Astrocyte of the spinal cord (primary cell): ENCODE measurements around the gene DGKB.

Experiments used
- DNase-seq: peaks from one replicate; pipeline ENCODE4 v3.0.0; 2011; ENCODE audit warnings: low read depth, low spot score
- H3K4me3 ChIP-seq: 2 replicates; pipeline ENCODE4 v1.5.1; 2011; ENCODE audit warnings: low read depth, mild to moderate bottlenecking, low read length, moderate library complexity
- CTCF ChIP-seq: IDR thresholded peaks from 2 replicates; pipeline ENCODE4 v1.5.1; 2012; ENCODE audit warnings: low read depth, mild to moderate bottlenecking, low read length, inconsistent platforms
- in situ Hi-C: cut with HindIII; loops from 2 replicates; pipeline ENCODE4 v1.10.0; 2017; ENCODE audit warnings: low sequenced_read_pairs

DGKB gene

DNA sequence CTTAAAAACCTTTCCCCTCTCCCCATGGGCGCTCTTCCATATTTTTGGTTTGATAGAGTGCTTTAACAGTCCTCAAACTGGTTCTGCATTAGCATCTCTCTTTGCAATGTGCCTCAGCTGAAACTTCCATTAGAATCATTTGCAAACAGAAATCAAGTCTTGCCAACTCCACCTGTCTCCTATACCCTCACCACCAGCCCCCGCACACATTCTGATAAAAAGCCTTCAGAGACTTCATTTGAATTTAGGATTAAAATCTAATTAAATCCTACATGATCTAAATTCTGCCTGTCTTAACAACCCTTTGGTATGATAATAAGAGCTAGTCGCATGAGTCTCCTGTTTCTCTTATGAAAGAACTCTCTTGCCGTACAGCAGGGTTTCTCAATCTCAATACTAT, 528.2 kb downstream of the DGKB start:
- in situ Hi-C loops = no loop called here
- DNase-seq = no peak
- no peak overlapping the region for H3K4me3 ChIP-seq
- no peak for TF ChIP-seq CTCF

DNA sequence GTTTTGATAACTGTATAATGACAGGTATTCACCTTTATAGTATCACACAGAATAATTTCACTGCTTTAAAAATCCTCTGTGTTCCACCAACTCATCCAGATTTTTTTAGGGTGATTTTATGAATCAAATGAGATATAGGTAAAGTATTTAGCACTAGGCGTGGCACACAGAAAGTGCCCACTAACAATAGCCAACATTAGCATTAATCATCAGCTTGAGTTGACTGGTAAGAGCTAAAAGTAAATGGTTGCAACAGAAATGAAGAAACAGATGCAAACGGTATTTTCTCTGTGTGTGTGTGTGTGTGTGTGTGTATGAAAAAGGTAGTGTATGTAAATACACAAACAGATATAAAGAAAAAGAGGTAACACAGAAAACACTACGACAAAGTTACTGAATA, 534.3 kb downstream of the DGKB start:
- TF ChIP-seq CTCF = no peak
- in situ Hi-C loops = no loop called here
- DNase-seq = no peak
- no peak overlapping the region for H3K4me3 ChIP-seq

- H3K4me3 ChIP-seq = no peak overlapping the region
- DNase-seq = no peak
- TF ChIP-seq CTCF = no peak
- in situ Hi-C loops = no loop called here
Measured at GRCh38 chr7:14351167-14351566, 551.4 kb downstream of the DGKB start.

GRCh38 chr7:14341200-14341775, 561.3 kb downstream of the DGKB start:
- no peak for TF ChIP-seq CTCF
- no peak overlapping the region for H3K4me3 ChIP-seq
- in situ Hi-C loops = no loop called here

GRCh38 chr7:14340393-14341074, 562.0 kb downstream of the DGKB start:
- no peak for TF ChIP-seq CTCF
- DNase-seq = no peak
- in situ Hi-C loops = no loop called here
- H3K4me3 ChIP-seq = no peak overlapping the region

More at GRCh38 chr7:14341200-14341775, 561.3 kb downstream of the DGKB start:
- DNase-seq = no peak

DNA sequence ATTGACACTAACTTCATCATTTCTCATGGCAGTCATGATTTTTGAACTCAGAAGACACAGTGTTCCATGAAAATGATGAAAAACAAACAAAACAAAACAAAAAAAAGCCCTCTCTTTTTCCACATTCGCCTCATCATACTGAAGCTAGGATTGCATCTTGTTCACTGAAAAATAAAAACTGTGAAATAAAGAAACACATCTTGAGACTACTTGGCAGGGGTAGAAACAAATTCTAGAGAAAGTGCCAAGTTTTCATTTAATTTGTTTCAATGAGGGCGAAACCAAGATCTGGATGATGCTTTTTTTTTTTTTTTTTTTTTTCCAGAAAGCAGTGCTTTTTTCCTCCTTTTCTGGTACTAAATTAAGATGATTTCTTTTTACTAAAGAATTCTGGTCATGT, 562.7 kb downstream of the DGKB start:
- in situ Hi-C loops = no loop called here
- no peak for TF ChIP-seq CTCF

GRCh38 chr7:14336256-14336655, 566.3 kb downstream of the DGKB start:
- in situ Hi-C loops = no loop called here
- DNase-seq = no peak

More for the DNA sequence above, 562.7 kb downstream of the DGKB start:
- DNase-seq = no peak
- no peak overlapping the region for H3K4me3 ChIP-seq

More at GRCh38 chr7:14336256-14336655, 566.3 kb downstream of the DGKB start:
- H3K4me3 ChIP-seq = no peak overlapping the region
- TF ChIP-seq CTCF = no peak
